A172 (cell line): ENCODE measurements around the gene GUF1. TPM values are rescaled to one million over a fixed set of nuclear protein-coding genes. Genes with fewer than 3 reads are reported as not detected.
A peak's percentile ranks its signal among the peaks of the same experiment; 100 is the strongest.

Source experiments
- DNase-seq: peaks from one replicate; pipeline ENCODE4 v3.0.0-alpha.2; 2015; ENCODE audit warnings: low spot score
- total RNA-seq: library from RNA; depleted of rRNA; stranded (reverse); fragments of >200 nt; shearing (Covaris generic); gene quantifications from 2 replicates; pipeline ENCODE4 v1.2.3, GENCODE V29; 2014; rRNA removed

GUF1 gene
- total RNA-seq: 15.1 and 20.9 TPM in 2 replicates

- peak; percentile 82 for DNase-seq
These were observed at the start of gene GUF1 for GRCh38 chr4:44678094-44679041. Gene GUF1 (plus strand): TSS chr4:44678420. CDS start chr4:44678623, 203 bp downstream.

GRCh38 chr4:44629280-44629866, 48.8 kb upstream of the GUF1 start:
- peak; percentile 58 for DNase-seq

- DNase-seq: no peak
These were observed 46.1 kb upstream of the GUF1 start for GRCh38 chr4:44632089-44632488.

- DNase-seq: no peak
These were observed 45.5 kb upstream of the GUF1 start for GRCh38 chr4:44632733-44633132.

- no peak for DNase-seq
These were observed 40.1 kb upstream of the GUF1 start for GRCh38 chr4:44638091-44638490.

- no peak for DNase-seq
These were observed 32.1 kb upstream of the GUF1 start for GRCh38 chr4:44646151-44646550.

GRCh38 chr4:44651425-44651824, 26.8 kb upstream of the GUF1 start, which contains the start of gene YIPF7:
Gene YIPF7 (minus strand): TSS chr4:44651625. CDS start chr4:44650100, 1,525 bp downstream.
- DNase-seq: no peak

GRCh38 chr4:44652002-44652401, 26.2 kb upstream of the GUF1 start:
- DNase-seq: no peak

GRCh38 chr4:44660396-44660795, 17.8 kb upstream of the GUF1 start:
- no peak for DNase-seq

GRCh38 chr4:44661940-44662622, 16.1 kb upstream of the GUF1 start:
- no peak for DNase-seq

- no peak for DNase-seq
These were observed 15.6 kb upstream of the GUF1 start for GRCh38 chr4:44662623-44663005.

- DNase-seq: no peak
These were observed 14.5 kb upstream of the GUF1 start for GRCh38 chr4:44663539-44664263.

GRCh38 chr4:44668526-44668925, 9.7 kb upstream of the GUF1 start:
- no peak for DNase-seq

GRCh38 chr4:44670506-44671199, 7.6 kb upstream of the GUF1 start:
- no peak for DNase-seq

- DNase-seq: no peak
These were observed 6.6 kb upstream of the GUF1 start for GRCh38 chr4:44671636-44672035.

GRCh38 chr4:44674471-44674870, 3.7 kb upstream of the GUF1 start:
- DNase-seq: no peak

- DNase-seq: no peak
These were observed 2.9 kb upstream of the GUF1 start for GRCh38 chr4:44675366-44675765.

GRCh38 chr4:44679060-44679459, 840 bp downstream of the GUF1 start:
- no peak for DNase-seq

GRCh38 chr4:44684648-44685047, 6.4 kb downstream of the GUF1 start:
- DNase-seq: no peak

GRCh38 chr4:44700427-44700826, 22.2 kb downstream of the GUF1 start:
- no peak for DNase-seq

GRCh38 chr4:44701037-44701436, 22.8 kb downstream of the GUF1 start:
- no peak for DNase-seq
